H9 (cell line): ENCODE results near the gene CDHR2. TPM values are rescaled to one million over a fixed set of nuclear protein-coding genes. Genes with fewer than 3 reads are reported as not detected.

Source experiments
- DNase-seq: peaks from one replicate; pipeline ENCODE4 v3.0.0-alpha.2; 2017
- H2AFZ ChIP-seq: one replicate; pipeline ENCODE4 v1.6.1; 2013; ENCODE audit warnings: mild to moderate bottlenecking, low read length, control low read depth, moderate library complexity
- H2AK5ac ChIP-seq: 2 replicates; pipeline ENCODE4 v1.6.1; 2013; ENCODE audit warnings: low read length, control low read depth, mixed read lengths; ENCODE audit not compliant: insufficient read length
- H2BK120ac ChIP-seq: one replicate; pipeline ENCODE4 v1.6.1; 2013; ENCODE audit warnings: low read depth, mild to moderate bottlenecking, low read length, control low read depth, inconsistent platforms; ENCODE audit not compliant: poor library complexity, severe bottlenecking
- H2BK12ac ChIP-seq: 2 replicates; pipeline ENCODE4 v1.6.1; 2013; ENCODE audit warnings: low read length, control low read depth, mixed read lengths, low read depth; ENCODE audit not compliant: insufficient read length
- H2BK15ac ChIP-seq: 2 replicates; pipeline ENCODE4 v1.6.1; 2013; ENCODE audit warnings: low read depth, low read length, control low read depth
- H2BK20ac ChIP-seq: one replicate; pipeline ENCODE4 v1.6.1; 2013; ENCODE audit warnings: low read depth, mild to moderate bottlenecking, low read length, control low read depth, inconsistent platforms; ENCODE audit not compliant: poor library complexity, severe bottlenecking
- H2BK5ac ChIP-seq: 2 replicates; pipeline ENCODE4 v1.6.1; 2013; ENCODE audit warnings: low read length, control low read depth, mixed read lengths; ENCODE audit not compliant: insufficient read length
- H3K14ac ChIP-seq: 2 replicates; pipeline ENCODE4 v1.6.1; 2013; ENCODE audit warnings: low read length, control low read depth; ENCODE audit not compliant: insufficient read depth
- H3K18ac ChIP-seq: 2 replicates; pipeline ENCODE4 v1.6.1; 2013; ENCODE audit warnings: low read depth, mild to moderate bottlenecking, mixed read lengths, low read length, control low read depth; ENCODE audit not compliant: insufficient read length
- H3K23ac ChIP-seq: 2 replicates; pipeline ENCODE4 v1.6.1; 2013; ENCODE audit warnings: low read length, control low read depth, mixed read lengths, low read depth; ENCODE audit not compliant: insufficient read length
- H3K23me2 ChIP-seq: 2 replicates; pipeline ENCODE4 v1.6.1; 2013; ENCODE audit warnings: low read depth, mild to moderate bottlenecking, mixed read lengths, low read length, control low read depth; ENCODE audit not compliant: insufficient read length, poor library complexity, severe bottlenecking
- H3K27ac ChIP-seq: 2 replicates; pipeline ENCODE4 v1.5.1; 2013; ENCODE audit warnings: low read length, control low read depth, mixed read lengths, low read depth; ENCODE audit not compliant: insufficient read length
- H3K27me3 ChIP-seq: 2 replicates; pipeline ENCODE4 v1.6.1; 2013; ENCODE audit warnings: low read length, control low read depth, inconsistent platforms; ENCODE audit not compliant: insufficient read depth
- H3K4ac ChIP-seq: 2 replicates; pipeline ENCODE4 v1.6.1; 2013; ENCODE audit warnings: low read depth, mild to moderate bottlenecking, control low read depth, inconsistent platforms, low read length, moderate library complexity
- H3K4me1 ChIP-seq: 2 replicates; pipeline ENCODE4 v1.6.1; 2013; ENCODE audit warnings: low read length, control low read depth, inconsistent platforms; ENCODE audit not compliant: insufficient read depth
- H3K4me2 ChIP-seq: 2 replicates; pipeline ENCODE4 v1.6.1; 2013; ENCODE audit warnings: low read length, control low read depth, mixed read lengths; ENCODE audit not compliant: insufficient read length, insufficient read depth
- H3K56ac ChIP-seq: 2 replicates; pipeline ENCODE4 v1.6.1; 2013; ENCODE audit warnings: low read depth, mild to moderate bottlenecking, mixed read lengths, low read length, control low read depth; ENCODE audit not compliant: insufficient read length
- H3K79me1 ChIP-seq: 2 replicates; pipeline ENCODE4 v1.6.1; 2013; ENCODE audit warnings: low read depth, mild to moderate bottlenecking, moderate library complexity, low read length, control low read depth, inconsistent platforms; ENCODE audit not compliant: insufficient read depth, poor library complexity, severe bottlenecking
- H3K79me2 ChIP-seq: 2 replicates; pipeline ENCODE4 v1.6.1; 2013; ENCODE audit warnings: low read length, control low read depth, inconsistent platforms; ENCODE audit not compliant: insufficient read depth
- H3K9ac ChIP-seq: 2 replicates; pipeline ENCODE4 v1.6.1; 2013; ENCODE audit warnings: low read length, control low read depth, mixed read lengths; ENCODE audit not compliant: insufficient read length; ENCODE audit errors: extremely low read depth
- H3K9me3 ChIP-seq: one replicate; pipeline ENCODE4 v1.6.1; 2013; ENCODE audit warnings: low read depth, low read length, inconsistent platforms; ENCODE audit not compliant: control insufficient read depth
- H3T11ph ChIP-seq: one replicate; pipeline ENCODE4 v1.6.1; 2013; ENCODE audit warnings: mild to moderate bottlenecking, low read length, control low read depth, inconsistent platforms
- H4K20me1 ChIP-seq: one replicate; pipeline ENCODE4 v1.6.1; 2013; ENCODE audit not compliant: control insufficient read depth, insufficient read length, insufficient read depth
- H4K5ac ChIP-seq: 2 replicates; pipeline ENCODE4 v1.6.1; 2013; ENCODE audit warnings: low read depth, mild to moderate bottlenecking, mixed read lengths, low read length, control low read depth; ENCODE audit not compliant: insufficient read length
- H4K8ac ChIP-seq: replicated peaks from 2 replicates; pipeline ENCODE4 v1.6.1; 2013; ENCODE audit warnings: low read length, control low read depth, mixed read lengths, low read depth; ENCODE audit not compliant: insufficient read length
- H4K91ac ChIP-seq: 2 replicates; pipeline ENCODE4 v1.6.1; 2013; ENCODE audit warnings: low read depth, mild to moderate bottlenecking, moderate library complexity, mixed read lengths, low read length, control low read depth; ENCODE audit not compliant: insufficient read length
- H3K27ac Mint-ChIP-seq, 3 experiments: 2 replicates in 2 of 3; 3 replicates in 1 of 3; pipeline ENCODE4 v1.8.0; 2020 to 2021; ENCODE audit warnings: mixed read lengths in 3 of 3, mild to moderate bottlenecking in 1 of 3, moderate library complexity in 1 of 3
- H3K27me3 Mint-ChIP-seq: 2 replicates; pipeline ENCODE4 v1.8.0; 2021; ENCODE audit warnings: low read depth, mild to moderate bottlenecking, moderate library complexity, mixed read lengths
- H3K36me3 Mint-ChIP-seq, 3 experiments: 2 replicates in 2 of 3; 3 replicates in 1 of 3; pipeline ENCODE4 v1.8.0; 2020 to 2021; ENCODE audit warnings: low read depth in 3 of 3, mixed read lengths in 3 of 3; ENCODE audit not compliant: insufficient read depth in 1 of 3
- H3K4me1 Mint-ChIP-seq, 2 experiments: 2 replicates each; pipeline ENCODE4 v1.8.0; 2020; ENCODE audit warnings: mixed read lengths in 2 of 2
- H3K4me3 Mint-ChIP-seq, 2 experiments: 2 replicates in 1 of 2; 3 replicates in 1 of 2; pipeline ENCODE4 v1.8.0; 2020 to 2021; ENCODE audit warnings: mild to moderate bottlenecking in 2 of 2, mixed read lengths in 2 of 2, moderate library complexity in 1 of 2
- H3K9me3 Mint-ChIP-seq, 2 experiments: 2 replicates in 1 of 2; 3 replicates in 1 of 2; pipeline ENCODE4 v1.8.0; 2020; ENCODE audit warnings: mild to moderate bottlenecking in 2 of 2, mixed read lengths in 2 of 2, moderate library complexity in 1 of 2
- CTCF ChIP-seq: fragments of 200-600 bp; sonication (generic); conservative IDR thresholded peaks from 3 replicates; pipeline ENCODE4 v1.8.0; 2021; ENCODE audit warnings: antibody characterized with exemption, mild to moderate bottlenecking
- WGBS: extraction: QIAGEN DNeasy Blood & Tissue Kit; methylation state at CpG from one replicate; pipeline ENCODE4 v1.1.7; 2013; ENCODE audit warnings: missing lambda C conversion rate, low lambda C conversion rate, mixed read lengths; ENCODE audit not compliant: insufficient read length; ENCODE audit errors: extremely low coverage; 5-methylcytosine and 5-hydroxymethylcytosine counted together
- total RNA-seq: library from RNA; stranded (reverse); gene quantifications from 2 replicates; pipeline ENCODE4 v1.2.1, GENCODE V29; 2021

The CDHR2 gene
- total RNA-seq, 1 experiment from 2014 or later, result 0.90 TPM

GRCh38 chr5:176589039-176589769 is 40.1 kb downstream of the CDHR2 start:
- Histone ChIP-seq H4K91ac (no peak overlapping the region), H2BK5ac (no peak overlapping the region), H3K4me1 (no peaks in the 10 kb centered on the region), H4K5ac (no peak overlapping the region), H2BK20ac (no peak overlapping the region), H3K4me2 (no peak overlapping the region), H2AK5ac (no peak overlapping the region), H3T11ph (no peak overlapping the region), H4K8ac (no peak overlapping the region), H3K9ac (no peak overlapping the region), H3K18ac (no peak overlapping the region), H2BK120ac (no peak overlapping the region), H3K23ac (no peak overlapping the region), H3K9me3 (no peaks in the 10 kb centered on the region), H2BK15ac (no peak overlapping the region), H3K27ac (no peak overlapping the region), H3K27me3 (no peaks in the 10 kb centered on the region), H4K20me1 (peaks cover 5% of the 10 kb centered on the region), H3K14ac (peak overlapping the region; percentile 36; the same call in 1 of the 2 replicates), H3K4ac (no peak overlapping the region), H2AFZ (no peak overlapping the region), H3K56ac (no peak overlapping the region), H3K79me1 (no peaks in the 10 kb centered on the region), H2BK12ac (no peak overlapping the region), H3K23me2 (no peaks in the 10 kb centered on the region), H3K79me2 (no peaks in the 10 kb centered on the region)
- peaks cover 10 to 18% of the 10 kb centered on the region in 2 experiments for H3K9me3 Mint-ChIP-seq
- DNase-seq, result no peak
- peaks cover 2% of the 10 kb centered on the region in 2 experiments; a peak in 2 of 4 replicates for H3K4me1 Mint-ChIP-seq
- peaks cover 0 to 8% (median 4%) of the 10 kb centered on the region in 3 experiments; a peak in 4 of 7 replicates for H3K36me3 Mint-ChIP-seq
- peaks cover 25% of the 10 kb centered on the region for H3K27me3 Mint-ChIP-seq
- no peak overlapping the region for H3K27ac Mint-ChIP-seq
- WGBS, result no CpG with 5 or more reads among the region's 31 CpGs
- no peak for TF ChIP-seq CTCF
- no peak overlapping the region for H3K4me3 Mint-ChIP-seq
